ENCODE measurements around the gene LIPC.

GRCh38 chr15:58465070-58465469, 33.3 kb downstream of the LIPC start:
- no peak for TF ChIP-seq CTCF (IDR thresholded peaks at IDR 0.05)
- TF ChIP-seq ZFX (IDR thresholded peaks at IDR 0.05; ENCODE audit: borderline replicate concordance) = no peak
